ENCODE results near the gene GRK5. TPM values are rescaled to one million over a fixed set of nuclear protein-coding genes. Genes with fewer than 3 reads are reported as not detected.

Gene GRK5
- total RNA-seq, 1 experiment from 2014 or later: 4.8 TPM

GRCh38 chr10:119302591-119303253 is 95.4 kb downstream of the GRK5 start:
- Histone ChIP-seq H3K4me3 (no peak overlapping the region), H3F3A (ENCODE audit: insufficient read depth, low read depth) (peaks cover 28% of the 10 kb centered on the region), H3K9me3 (ENCODE audit: insufficient read depth, low read depth) (no peaks in the 10 kb centered on the region), H2AFZ (no peak overlapping the region), H3K79me2 (ENCODE audit: low read depth) (no peaks in the 10 kb centered on the region), H4K20me1 (ENCODE audit: insufficient read depth) (no peaks in the 10 kb centered on the region), H3K9me2 (ENCODE audit: insufficient read depth) (no peaks in the 10 kb centered on the region), H3K4me2 (peak overlapping the region; percentile 49), H3K27me3 (ENCODE audit: insufficient read depth, low read depth) (no peaks in the 10 kb centered on the region), H3K36me3 (ENCODE audit: low read depth) (no peaks in the 10 kb centered on the region), H3K27ac (peak overlapping the region; percentile 44; the same call in 1 of the 2 replicates), H3K4me1 (replicated peaks; ENCODE audit: insufficient read depth) (peaks cover 62% of the 10 kb centered on the region)
- TF ChIP-seq EZH2 (IDR thresholded peaks at IDR 0.05; ENCODE audit: low read depth): no peak
- no peak for TF ChIP-seq CTCF (conservative IDR thresholded peaks at IDR 0.05)
- DNase-seq: no peak
- intact Hi-C loops (cut with micrococcal nuclease; ENCODE audit: unreplicated experiment): loop anchor here (10.0 kb wide), 1 partner anchor 362 kb away; no protein-coding TSS in a partner anchor
- POLR2A ChIA-PET (ENCODE audit: unreplicated experiment): no interaction called here
- BruUV-seq (replicated peaks): no TSS peak
- CTCF ChIA-PET: no interaction called here

GRCh38 chr10:119303886-119304285 is 96.5 kb downstream of the GRK5 start:
- ChIA-PET POLR2A (ENCODE audit: unreplicated experiment) (no interaction called here), CTCF (interaction anchor here (0.7 kb wide), 1 partner anchor 103 kb away, joined by 5 read pairs; no protein-coding TSS in a partner anchor)
- intact Hi-C loops (cut with micrococcal nuclease; ENCODE audit: unreplicated experiment): loop anchor here (10.0 kb wide), 1 partner anchor 361 kb away; no protein-coding TSS in a partner anchor
- H3K79me2 ChIP-seq (ENCODE audit: low read depth): no peaks in the 10 kb centered on the region
- peak overlapping the region; percentile 49; the same call in 1 of the 2 replicates for H3K4me2 ChIP-seq
- H3K36me3 ChIP-seq (ENCODE audit: low read depth): no peaks in the 10 kb centered on the region
- H3K9me2 ChIP-seq (ENCODE audit: insufficient read depth): no peaks in the 10 kb centered on the region
- H2AFZ ChIP-seq: no peak overlapping the region
- H3K27ac ChIP-seq: peak overlapping the region; percentile 86
- no peak overlapping the region for H3K4me3 ChIP-seq
- H3K9me3 ChIP-seq (ENCODE audit: insufficient read depth, low read depth): no peaks in the 10 kb centered on the region
- BruUV-seq (replicated peaks): no TSS peak
- no peaks in the 10 kb centered on the region for H4K20me1 ChIP-seq (ENCODE audit: insufficient read depth)
- H3F3A ChIP-seq (ENCODE audit: insufficient read depth, low read depth): peaks cover 30% of the 10 kb centered on the region
- peak; percentile 46 to 72 for DNase-seq
- peaks cover 62% of the 10 kb centered on the region for H3K4me1 ChIP-seq (replicated peaks; ENCODE audit: insufficient read depth)
- H3K27me3 ChIP-seq (ENCODE audit: insufficient read depth, low read depth): no peaks in the 10 kb centered on the region
- TF ChIP-seq CTCF (conservative IDR thresholded peaks at IDR 0.05): no peak
- no peak for TF ChIP-seq EZH2 (IDR thresholded peaks at IDR 0.05; ENCODE audit: low read depth)

GRCh38 chr10:119304541-119304940 is 97.2 kb downstream of the GRK5 start:
- ChIA-PET CTCF (no interaction called here), POLR2A (ENCODE audit: unreplicated experiment) (no interaction called here)
- Histone ChIP-seq H4K20me1 (ENCODE audit: insufficient read depth) (no peaks in the 10 kb centered on the region), H3K4me1 (replicated peaks; ENCODE audit: insufficient read depth) (peaks cover 62% of the 10 kb centered on the region), H3K79me2 (ENCODE audit: low read depth) (no peaks in the 10 kb centered on the region), H3K4me3 (no peak overlapping the region), H3K36me3 (ENCODE audit: low read depth) (no peaks in the 10 kb centered on the region), H3K9me2 (ENCODE audit: insufficient read depth) (no peaks in the 10 kb centered on the region), H3K4me2 (no peak overlapping the region), H3K27ac (peak overlapping the region; percentile 86), H3F3A (ENCODE audit: insufficient read depth, low read depth) (peaks cover 30% of the 10 kb centered on the region), H3K9me3 (ENCODE audit: insufficient read depth, low read depth) (no peaks in the 10 kb centered on the region), H2AFZ (no peak overlapping the region), H3K27me3 (ENCODE audit: insufficient read depth, low read depth) (no peaks in the 10 kb centered on the region)
- intact Hi-C loops (cut with micrococcal nuclease; ENCODE audit: unreplicated experiment): loop anchor here (10.0 kb wide), 1 partner anchor 360 kb away; no protein-coding TSS in a partner anchor
- no peak for DNase-seq
- BruUV-seq (replicated peaks): no TSS peak
- no peak for TF ChIP-seq EZH2 (IDR thresholded peaks at IDR 0.05; ENCODE audit: low read depth)
- TF ChIP-seq CTCF (conservative IDR thresholded peaks at IDR 0.05): no peak

All from PC-9 (cell line).